B cell (primary cell): Measurements from ENCODE around the gene CHRNA5. TPM values are rescaled to one million over a fixed set of nuclear protein-coding genes. Genes with fewer than 3 reads are reported as not detected.

ENCODE experiments used
- ATAC-seq: fragments of 200-7000 bp; cut with Tn5 transposase; one replicate; pipeline ENCODE4 v1.10.0; 2021; ENCODE audit warnings: low read depth, mild to moderate bottlenecking, moderate number of reproducible peaks, moderate library complexity
- CTCF ChIA-PET: fragments of 350-600 bp; sonication (Branson Sonifier 250); formaldehyde crosslinking; loops from one replicate; lab custom pipeline; 2021; ENCODE audit warnings: antibody characterized with exemption, inconsistent platforms; lab: Charles Lee
- POLR2A ChIA-PET: fragments of 350-600 bp; sonication (Branson Sonifier 250); formaldehyde crosslinking; loops from one replicate; lab custom pipeline; 2021; ENCODE audit warnings: antibody characterized with exemption; lab: Charles Lee
- DNase-seq: peaks from one replicate; pipeline ENCODE4 v3.0.0; 2013
- H2AFZ ChIP-seq: 2 replicates; pipeline ENCODE4 v1.6.1; 2012; ENCODE audit warnings: mild to moderate bottlenecking, low read depth, low read length; ENCODE audit not compliant: insufficient read depth, poor library complexity, severe bottlenecking
- H3K27ac ChIP-seq, 2 donors: 1 replicate in 1 of 2; 2 replicates in 1 of 2; pipeline ENCODE4 v1.5.1; 2012 to 2013; ENCODE audit warnings: low read length in 2 of 2, mild to moderate bottlenecking in 2 of 2, moderate library complexity in 1 of 2
- H3K27me3 ChIP-seq, 4 experiments: fragments of 200-600 bp in 1 of 4; sonication (generic) in 1 of 4; replicated peaks in 1 of 4; 1 replicate in 2 of 4; 2 replicates in 2 of 4; pipeline versions ENCODE4 v1.6.1 to v1.7.0; 2013 to 2016; ENCODE audit warnings: low read length in 3 of 4, mild to moderate bottlenecking in 2 of 4, mixed read lengths in 1 of 4, moderate library complexity in 1 of 4; ENCODE audit not compliant: insufficient read depth in 4 of 4, control insufficient read depth in 3 of 4; ENCODE audit errors: control extremely low read depth in 1 of 4
- H3K36me3 ChIP-seq, 2 experiments: replicated peaks in 1 of 2; 1 replicate in 1 of 2; 2 replicates in 1 of 2; pipeline versions ENCODE4 v1.6.1 to v1.7.1; 2013; ENCODE audit warnings: low read length in 1 of 2; ENCODE audit not compliant: insufficient read depth in 2 of 2, control insufficient read depth in 1 of 2; ENCODE audit errors: control extremely low read depth in 1 of 2, extremely low read depth in 1 of 2
- H3K4me1 ChIP-seq, 2 donors: fragments of 200-600 bp in 1 of 2; sonication (generic) in 1 of 2; 1 replicate in 1 of 2; 2 replicates in 1 of 2; pipeline versions ENCODE4 v1.5.1 to v1.6.1; 2013 to 2017; ENCODE audit warnings: low read length in 2 of 2; ENCODE audit not compliant: control insufficient read depth in 2 of 2, insufficient read depth in 2 of 2
- H3K4me2 ChIP-seq: replicated peaks from 2 replicates; pipeline ENCODE3; 2012; ENCODE audit warnings: mild to moderate bottlenecking, low read depth, low read length; ENCODE audit not compliant: poor library complexity, severe bottlenecking
- H3K4me3 ChIP-seq, 5 experiments: fragments of 200-600 bp in 1 of 5; sonication (generic) in 1 of 5; 1 replicate in 3 of 5; 2 replicates in 2 of 5; pipeline versions ENCODE4 v1.5.1 to v1.7.0; 2011 to 2016; ENCODE audit warnings: low read length in 4 of 5, mild to moderate bottlenecking in 4 of 5, low read depth in 2 of 5, control low read depth in 1 of 5, moderate library complexity in 1 of 5; ENCODE audit not compliant: insufficient read depth in 1 of 5; ENCODE audit errors: control extremely low read depth in 1 of 5, extremely low read depth in 1 of 5
- H3K79me2 ChIP-seq: fragments of 200-600 bp; sonication (generic); one replicate; pipeline ENCODE4 v1.6.0; 2016; ENCODE audit warnings: low read length; ENCODE audit not compliant: control insufficient read depth, insufficient read depth
- H3K9ac ChIP-seq: fragments of 200-600 bp; sonication (generic); 2 replicates; pipeline ENCODE4 v1.6.1; 2017; ENCODE audit warnings: mild to moderate bottlenecking, low read length, moderate library complexity
- H3K9me3 ChIP-seq, 3 donors: one replicate each; pipeline versions ENCODE4 v1.6.1 to v1.7.1; 2013; ENCODE audit warnings: low read length in 2 of 3; ENCODE audit not compliant: control insufficient read depth in 2 of 3, insufficient read depth in 1 of 3; ENCODE audit errors: control extremely low read depth in 1 of 3
- H4K20me1 ChIP-seq: 2 replicates; pipeline ENCODE4 v1.6.0; 2012; ENCODE audit warnings: mild to moderate bottlenecking, low read length; ENCODE audit not compliant: insufficient read depth, control insufficient read depth, poor library complexity, severe bottlenecking
- H3K27ac Mint-ChIP-seq: one replicate; pipeline ENCODE4 v1.8.0; 2021; ENCODE audit warnings: mixed read lengths
- H3K27me3 Mint-ChIP-seq: one replicate; pipeline ENCODE4 v1.8.0; 2021; ENCODE audit warnings: mixed read lengths
- H3K4me1 Mint-ChIP-seq: one replicate; pipeline ENCODE4 v1.8.0; 2021; ENCODE audit warnings: mixed read lengths
- H3K4me3 Mint-ChIP-seq: one replicate; pipeline ENCODE4 v1.8.0; 2021; ENCODE audit warnings: mixed read lengths
- H3K9me3 Mint-ChIP-seq: one replicate; pipeline ENCODE4 v1.8.0; 2022; ENCODE audit warnings: mixed read lengths; ENCODE audit not compliant: insufficient read depth
- EZH2 ChIP-seq: IDR thresholded peaks from 2 replicates; pipeline ENCODE4 v1.6.1; 2012; ENCODE audit warnings: borderline replicate concordance, low read depth, mild to moderate bottlenecking, moderate library complexity, low read length; ENCODE audit not compliant: insufficient read depth, poor library complexity, severe bottlenecking
- WGBS: methylation state at CpG from one replicate; pipeline ENCODE4 v1.1.5; 2013; ENCODE audit warnings: missing lambda C conversion rate; ENCODE audit not compliant: insufficient coverage; 5-methylcytosine and 5-hydroxymethylcytosine counted together
- intact Hi-C: fragments of 100-400 bp; cut with micrococcal nuclease; formaldehyde crosslinking; loops from one replicate; pipeline ENCODE4 v1.10.0; 2022
- polyA plus RNA-seq: library from polyadenylated mRNA; depleted of rRNA; stranded (reverse); fragments of >200 nt; gene quantifications from 2 replicates; pipeline ENCODE4 v1.2.3, GENCODE V29; 2012
- total RNA-seq, 2 donors: library from RNA; stranded (reverse); fragments of 120-200 nt in 1 of 2; gene quantifications; 1 replicate in 1 of 2; 2 replicates in 1 of 2; pipeline versions ENCODE4 v1.2.3 to v1.2.4, GENCODE V29; 2013 to 2022
- TF ChIP-seq, protein P1 (sequence below): fragments of 200-600 bp; IDR thresholded peaks from one replicate; pipeline ENCODE4 v1.8.0; 2022; ENCODE audit warnings: antibody characterized with exemption, mild to moderate bottlenecking

Gene CHRNA5
- total and polyA plus RNA-seq, 2 donors (not counting 1 experiment from before 2014, with no cell fraction given) = 0.09 to 1.2 TPM

DNA sequence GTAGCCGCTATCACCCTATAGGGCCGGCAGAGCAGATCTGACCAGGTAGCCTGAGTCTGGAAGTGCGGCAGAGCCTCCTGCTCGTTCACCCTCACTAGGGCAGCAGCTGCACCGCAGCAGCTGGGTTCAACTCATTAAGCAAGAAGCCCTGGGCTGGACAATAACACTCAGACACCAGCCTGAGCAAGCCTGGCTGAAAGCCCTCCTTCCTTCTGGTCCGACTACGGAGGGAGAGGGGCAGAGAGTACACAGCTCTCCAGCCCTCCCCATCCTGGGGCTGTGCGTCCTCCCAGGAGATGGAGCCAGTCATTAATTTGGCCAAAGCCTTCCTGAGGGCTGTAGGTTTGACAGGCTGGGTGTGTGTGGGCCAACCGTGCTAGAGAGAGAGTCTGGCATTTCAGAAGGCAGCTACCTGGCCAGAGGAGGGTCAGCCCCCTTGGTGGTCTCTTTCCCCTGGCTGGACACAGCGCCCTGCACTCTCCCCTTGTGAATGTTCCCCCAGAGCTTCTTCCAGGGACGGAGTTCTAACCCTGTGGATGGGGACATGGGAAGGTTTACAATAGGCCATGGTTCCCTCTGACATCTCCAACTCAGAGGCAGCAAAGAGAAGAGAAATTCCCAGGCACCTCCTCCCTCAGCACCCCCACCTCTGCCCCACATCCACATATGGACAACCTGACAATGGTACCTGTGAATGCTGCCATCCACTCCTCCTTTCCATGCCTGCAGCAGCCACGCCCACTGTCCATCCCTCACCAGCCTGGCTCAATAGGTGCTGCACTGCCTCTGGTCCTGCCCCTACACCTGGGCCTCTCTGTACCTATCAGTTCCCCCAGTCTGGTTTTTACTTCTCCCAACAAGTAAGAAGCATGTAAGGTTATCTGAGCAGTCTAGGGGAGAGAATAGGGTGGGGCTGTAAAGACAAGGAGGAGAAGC is 69.2 kb downstream of the CHRNA5 start:
- no peak overlapping the region for H3K4me3 Mint-ChIP-seq
- 97% methylated on average over 9 of the region's 12 CpGs for WGBS
- no peaks in the 10 kb centered on the region for H3K4me1 Mint-ChIP-seq
- POLR2A ChIA-PET = interaction anchor here (0.6 kb wide), 1 partner anchor 361 kb away, joined by 8 read pairs; no protein-coding TSS in a partner anchor
- no peak overlapping the region for H3K27ac Mint-ChIP-seq
- H3K36me3 ChIP-seq = no peaks in the 10 kb centered on the region
- CTCF ChIA-PET = interaction anchor here (1.2 to 1.4 kb wide), 2 partner anchors 104 to 117 kb away, joined by 3 read pairs; no protein-coding TSS in a partner anchor
- H4K20me1 ChIP-seq = no peaks in the 10 kb centered on the region
- H3K4me1 ChIP-seq = no peaks in the 10 kb centered on the region
- no peaks in the 10 kb centered on the region for H3K79me2 ChIP-seq
- H3K27me3 Mint-ChIP-seq = peaks cover 19% of the 10 kb centered on the region
- ATAC-seq = no peak
- intact Hi-C loops = loop anchor here (5.0 kb wide), 2 partner anchors 118 to 548 kb away; no protein-coding TSS in a partner anchor
- peaks cover 0 to 16% (median 6%) of the 10 kb centered on the region in 3 donors for H3K9me3 ChIP-seq
- H3K27me3 ChIP-seq = peaks cover 0 to 6% (median 0%) of the 10 kb centered on the region in 4 experiments
- no peak for TF ChIP-seq EZH2
- TF ChIP-seq, protein P1, sequence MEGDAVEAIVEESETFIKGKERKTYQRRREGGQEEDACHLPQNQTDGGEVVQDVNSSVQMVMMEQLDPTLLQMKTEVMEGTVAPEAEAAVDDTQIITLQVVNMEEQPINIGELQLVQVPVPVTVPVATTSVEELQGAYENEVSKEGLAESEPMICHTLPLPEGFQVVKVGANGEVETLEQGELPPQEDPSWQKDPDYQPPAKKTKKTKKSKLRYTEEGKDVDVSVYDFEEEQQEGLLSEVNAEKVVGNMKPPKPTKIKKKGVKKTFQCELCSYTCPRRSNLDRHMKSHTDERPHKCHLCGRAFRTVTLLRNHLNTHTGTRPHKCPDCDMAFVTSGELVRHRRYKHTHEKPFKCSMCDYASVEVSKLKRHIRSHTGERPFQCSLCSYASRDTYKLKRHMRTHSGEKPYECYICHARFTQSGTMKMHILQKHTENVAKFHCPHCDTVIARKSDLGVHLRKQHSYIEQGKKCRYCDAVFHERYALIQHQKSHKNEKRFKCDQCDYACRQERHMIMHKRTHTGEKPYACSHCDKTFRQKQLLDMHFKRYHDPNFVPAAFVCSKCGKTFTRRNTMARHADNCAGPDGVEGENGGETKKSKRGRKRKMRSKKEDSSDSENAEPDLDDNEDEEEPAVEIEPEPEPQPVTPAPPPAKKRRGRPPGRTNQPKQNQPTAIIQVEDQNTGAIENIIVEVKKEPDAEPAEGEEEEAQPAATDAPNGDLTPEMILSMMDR = no peak
- H3K9me3 Mint-ChIP-seq = peaks cover 3% of the 10 kb centered on the region
- H3K4me2 ChIP-seq = no peak overlapping the region
- H2AFZ ChIP-seq = no peak overlapping the region
- no peak overlapping the region for H3K9ac ChIP-seq
- DNase-seq = no peak
- no peak overlapping the region for H3K27ac ChIP-seq
- no peak overlapping the region for H3K4me3 ChIP-seq
